Right lobe of liver (tissue), 6 donors: ENCODE results near the gene SLC24A5. TPM values are rescaled to one million over a fixed set of nuclear protein-coding genes. Genes with fewer than 3 reads are reported as not detected.

Source experiments
- ATAC-seq, 4 donors: fragments of 200-7000 bp; cut with Tn5 transposase; one replicate each; pipeline ENCODE4 v1.9.1; 2020; ENCODE audit warnings: mild to moderate bottlenecking in 4 of 4, moderate library complexity in 4 of 4
- DNase-seq, 3 donors: peaks; one replicate each; pipeline ENCODE4 v3.0.0-alpha.2; 2020
- H3K27ac ChIP-seq, 3 donors: fragments of 200-600 bp; one replicate each; pipeline ENCODE4 v1.8.0; 2022
- H3K27me3 ChIP-seq, 2 donors: fragments of 200-600 bp; one replicate each; pipeline ENCODE4 v1.8.0; 2022
- H3K36me3 ChIP-seq, 4 donors: fragments of 200-600 bp; sonication (generic) in 1 of 4; one replicate each; pipeline versions ENCODE4 v1.5.1 to v1.8.0; 2017 to 2022; ENCODE audit warnings: control low read depth in 1 of 4
- H3K4me1 ChIP-seq, 4 donors: fragments of 200-600 bp; sonication (generic) in 1 of 4; one replicate each; pipeline versions ENCODE4 v1.5.1 to v1.8.0; 2017 to 2022; ENCODE audit warnings: control low read depth in 1 of 4
- H3K4me3 ChIP-seq, 3 donors: fragments of 200-600 bp; one replicate each; pipeline ENCODE4 v1.8.0; 2022
- H3K9me3 ChIP-seq, 4 donors: fragments of 200-600 bp; sonication (generic) in 1 of 4; one replicate each; pipeline versions ENCODE4 v1.5.1 to v1.8.0; 2017 to 2022; ENCODE audit warnings: control low read depth in 1 of 4
- POLR2A ChIP-seq: fragments of 450-650 bp; IDR thresholded peaks from one replicate; pipeline ENCODE4 v1.6.1; 2017; ENCODE audit warnings: antibody characterized with exemption, mild to moderate bottlenecking
- WGBS: methylation state at CpG from one replicate; pipeline ENCODE4 v1.1.6; 2018; ENCODE audit warnings: low coverage, low lambda C conversion rate; ENCODE audit not compliant: insufficient coverage; ENCODE audit errors: missing lambda C conversion rate; 5-methylcytosine and 5-hydroxymethylcytosine counted together
- intact Hi-C, 2 donors: fragments of 100-400 bp; cut with DNase I; formaldehyde crosslinking; loops; one replicate each; pipeline versions ENCODE4 v1.11.2 to v1.14.1; 2022
- total RNA-seq, 6 experiments: library from RNA; depleted of rRNA in 2 of 6; stranded (reverse); fragments of >200 nt in 2 of 6; fragmentation: NEBNext Ultra II Directional in 3 of 6; extraction: Animal tissue kit (Norgen Biotek cat#: 25700) in 3 of 6; gene quantifications; one replicate each; pipeline versions ENCODE4 v1.1.0 to v1.2.4, GENCODE V29; 2016 to 2023
- TF ChIP-seq, protein P1 (sequence below), 4 donors: fragments of 200-600 bp in 3 of 4; fragments of 450-650 bp in 1 of 4; IDR thresholded peaks; one replicate each; pipeline versions ENCODE4 v1.5.1 to v1.8.0; 2016 to 2022; ENCODE audit warnings: antibody characterized with exemption in 4 of 4, mild to moderate bottlenecking in 2 of 4
- donor health status: DM: no; HTN: yes; CAD: no.
- donor health status: DM: no; HTN: no; CAD: no.
- donor health status: DM: no; HTN: no; CAD: no.
- donor health status: DM: no; HTN: yes; CAD: no.
- donor health status: DM: no; HTN: yes; CAD: no.

The SLC24A5 gene
- total RNA-seq, 6 experiments from 2014 or later: not detected

DNA sequence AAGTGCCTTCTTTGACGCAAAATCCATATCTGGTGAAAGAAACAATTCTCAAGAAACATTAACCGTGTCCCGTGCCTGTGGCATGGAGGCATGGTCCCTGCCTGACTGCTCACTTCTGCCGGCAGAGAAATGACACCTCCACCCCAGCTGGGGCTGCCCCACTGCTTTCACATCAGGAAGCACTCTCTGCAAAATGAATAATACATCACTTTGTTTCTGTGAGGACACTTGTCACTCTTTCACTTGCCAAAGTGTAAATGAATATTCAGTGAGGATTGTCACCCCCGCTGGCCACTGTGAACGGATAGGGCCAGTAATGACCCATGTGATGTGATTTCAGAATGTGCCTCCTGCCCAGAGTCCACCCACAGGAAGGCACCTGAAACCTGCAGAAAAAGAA lies 31.1 kb upstream of the SLC24A5 start:
- Histone ChIP-seq H3K4me1 (no peaks in the 10 kb centered on the region), H3K36me3 (no peaks in the 10 kb centered on the region), H3K27me3 (no peaks in the 10 kb centered on the region), H3K9me3 (no peaks in the 10 kb centered on the region), H3K27ac (no peak overlapping the region), H3K4me3 (no peak overlapping the region)
- intact Hi-C loops: no loop called here
- 38% methylated on average over 6 of the region's 6 CpGs for WGBS
- ATAC-seq: no peak
- DNase-seq: no peak
- TF ChIP-seq POLR2A: no peak
- TF ChIP-seq, protein P1, sequence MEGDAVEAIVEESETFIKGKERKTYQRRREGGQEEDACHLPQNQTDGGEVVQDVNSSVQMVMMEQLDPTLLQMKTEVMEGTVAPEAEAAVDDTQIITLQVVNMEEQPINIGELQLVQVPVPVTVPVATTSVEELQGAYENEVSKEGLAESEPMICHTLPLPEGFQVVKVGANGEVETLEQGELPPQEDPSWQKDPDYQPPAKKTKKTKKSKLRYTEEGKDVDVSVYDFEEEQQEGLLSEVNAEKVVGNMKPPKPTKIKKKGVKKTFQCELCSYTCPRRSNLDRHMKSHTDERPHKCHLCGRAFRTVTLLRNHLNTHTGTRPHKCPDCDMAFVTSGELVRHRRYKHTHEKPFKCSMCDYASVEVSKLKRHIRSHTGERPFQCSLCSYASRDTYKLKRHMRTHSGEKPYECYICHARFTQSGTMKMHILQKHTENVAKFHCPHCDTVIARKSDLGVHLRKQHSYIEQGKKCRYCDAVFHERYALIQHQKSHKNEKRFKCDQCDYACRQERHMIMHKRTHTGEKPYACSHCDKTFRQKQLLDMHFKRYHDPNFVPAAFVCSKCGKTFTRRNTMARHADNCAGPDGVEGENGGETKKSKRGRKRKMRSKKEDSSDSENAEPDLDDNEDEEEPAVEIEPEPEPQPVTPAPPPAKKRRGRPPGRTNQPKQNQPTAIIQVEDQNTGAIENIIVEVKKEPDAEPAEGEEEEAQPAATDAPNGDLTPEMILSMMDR (IDR thresholded peaks at IDR 0.05): no peak

DNA sequence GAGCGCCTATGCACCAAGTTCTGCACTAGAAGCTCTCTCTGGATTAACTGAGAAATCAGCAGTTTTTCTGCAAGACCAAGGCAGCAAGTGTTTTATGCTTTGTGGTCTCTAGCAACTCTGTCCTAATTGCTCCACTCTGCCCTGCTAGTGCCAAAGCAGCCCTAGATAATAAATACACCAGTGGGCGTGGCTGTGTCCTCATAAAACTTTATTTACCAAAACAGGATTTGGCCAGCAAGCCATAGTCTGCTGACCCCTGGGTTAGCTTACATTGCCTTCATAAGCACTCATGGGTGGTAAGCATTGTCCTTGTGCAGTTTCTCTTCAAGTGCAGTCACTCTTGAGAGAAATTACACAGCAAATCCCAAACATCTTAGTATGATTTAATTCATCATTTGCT lies 30.7 kb upstream of the SLC24A5 start:
- WGBS: 54% methylated on average over 2 of the region's 2 CpGs

DNA sequence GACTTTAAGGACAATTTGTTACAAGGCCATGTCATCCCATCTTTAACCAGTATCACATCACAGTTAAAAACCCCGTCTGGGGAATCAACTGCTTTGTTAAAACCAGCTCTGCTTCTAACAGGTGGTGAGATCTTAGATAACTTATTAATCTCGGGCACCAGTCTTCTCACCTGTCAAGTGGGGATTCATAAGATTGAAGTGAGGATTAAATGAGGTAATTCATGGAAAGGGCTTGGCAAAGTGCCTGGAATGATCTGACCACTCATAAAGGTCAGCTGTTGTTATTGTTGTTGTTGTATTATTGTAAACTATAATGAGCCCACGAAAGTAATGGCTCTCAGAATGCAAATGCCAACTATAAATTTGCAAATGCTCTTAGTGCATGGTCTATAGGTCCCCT lies 30.1 kb upstream of the SLC24A5 start:
- DNase-seq: no peak
- TF ChIP-seq POLR2A: no peak
- TF ChIP-seq, protein P1 (IDR thresholded peaks at IDR 0.05): no peak
- ATAC-seq: no peak
- 29% methylated on average over 3 of the region's 3 CpGs for WGBS
- no peaks in the 10 kb centered on the region for H3K36me3 ChIP-seq
- no peak overlapping the region for H3K27ac ChIP-seq
- H3K4me1 ChIP-seq: no peaks in the 10 kb centered on the region
- no peaks in the 10 kb centered on the region for H3K27me3 ChIP-seq
- intact Hi-C loops: no loop called here
- no peak overlapping the region for H3K4me3 ChIP-seq
- H3K9me3 ChIP-seq: no peaks in the 10 kb centered on the region

More for the DNA sequence above, 30.7 kb upstream of the SLC24A5 start:
- H3K27ac ChIP-seq: no peak overlapping the region
- no peak overlapping the region for H3K4me3 ChIP-seq
- H3K9me3 ChIP-seq: no peaks in the 10 kb centered on the region
- TF ChIP-seq, protein P1 (IDR thresholded peaks at IDR 0.05): no peak
- TF ChIP-seq POLR2A: no peak
- no peaks in the 10 kb centered on the region for H3K36me3 ChIP-seq
- no peaks in the 10 kb centered on the region for H3K4me1 ChIP-seq
- intact Hi-C loops: no loop called here
- no peaks in the 10 kb centered on the region for H3K27me3 ChIP-seq
- ATAC-seq: no peak
- no peak for DNase-seq

- TF ChIP-seq, protein P1 (IDR thresholded peaks at IDR 0.05): no peak
- no peak for TF ChIP-seq POLR2A
- Histone ChIP-seq H3K4me1 (no peaks in the 10 kb centered on the region), H3K9me3 (no peaks in the 10 kb centered on the region), H3K27ac (no peak overlapping the region), H3K4me3 (no peak overlapping the region), H3K27me3 (no peaks in the 10 kb centered on the region), H3K36me3 (no peaks in the 10 kb centered on the region)
- no peak for DNase-seq
- whole genome bisulfite sequencing: 79% methylated on average over 4 of the region's 4 CpGs
- intact Hi-C loops: no loop called here
- no peak for ATAC-seq
Measured at GRCh38 chr15:48091522-48091921, 29.3 kb upstream of the SLC24A5 start.

DNA sequence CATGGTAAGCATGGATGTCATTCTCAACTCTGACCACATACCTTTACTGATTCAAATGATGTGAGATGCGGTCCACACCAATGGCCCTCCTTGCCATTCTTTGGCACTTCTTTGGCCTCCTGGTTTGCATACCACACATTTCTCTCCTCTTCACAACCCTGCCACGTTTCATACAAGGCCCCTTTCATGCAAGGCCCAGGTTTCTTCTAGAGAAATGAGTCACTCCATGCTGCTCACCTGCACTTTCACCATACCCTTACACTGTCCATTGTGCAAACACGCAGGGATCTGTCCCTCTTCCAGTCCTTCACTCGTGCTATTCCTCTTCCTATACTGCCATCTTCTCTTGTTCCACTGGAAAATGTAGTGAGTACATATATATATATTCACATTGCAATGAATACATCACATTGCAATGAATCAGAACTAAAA lies 24.4 kb upstream of the SLC24A5 start:
- intact Hi-C loops: no loop called here
- WGBS: 40% methylated on average over 4 of the region's 4 CpGs
- DNase-seq: no peak
- H3K4me1 ChIP-seq: no peaks in the 10 kb centered on the region
- H3K27ac ChIP-seq: no peak overlapping the region
- no peak for ATAC-seq
- no peaks in the 10 kb centered on the region for H3K36me3 ChIP-seq
- H3K4me3 ChIP-seq: no peak overlapping the region
- TF ChIP-seq, protein P1 (IDR thresholded peaks at IDR 0.05): no peak
- TF ChIP-seq POLR2A: no peak
- no peaks in the 10 kb centered on the region for H3K27me3 ChIP-seq
- no peaks in the 10 kb centered on the region for H3K9me3 ChIP-seq
